HG02610 (cell line): ENCODE measurements around the gene NBPF6.
"Not testable (repeated sequence)": the region's sequence is repeated elsewhere in the genome, so short reads cannot be mapped to it uniquely, and the experiment has no call there.

Experiments used
- ATAC-seq: cut with Tn5 transposase; IDR thresholded peaks from one replicate; pipeline ENCODE4 v1.9.1; 2021; ENCODE audit warnings: mild to moderate bottlenecking, moderate library complexity; ENCODE audit not compliant: unreplicated experiment

Gene NBPF6, protein sequence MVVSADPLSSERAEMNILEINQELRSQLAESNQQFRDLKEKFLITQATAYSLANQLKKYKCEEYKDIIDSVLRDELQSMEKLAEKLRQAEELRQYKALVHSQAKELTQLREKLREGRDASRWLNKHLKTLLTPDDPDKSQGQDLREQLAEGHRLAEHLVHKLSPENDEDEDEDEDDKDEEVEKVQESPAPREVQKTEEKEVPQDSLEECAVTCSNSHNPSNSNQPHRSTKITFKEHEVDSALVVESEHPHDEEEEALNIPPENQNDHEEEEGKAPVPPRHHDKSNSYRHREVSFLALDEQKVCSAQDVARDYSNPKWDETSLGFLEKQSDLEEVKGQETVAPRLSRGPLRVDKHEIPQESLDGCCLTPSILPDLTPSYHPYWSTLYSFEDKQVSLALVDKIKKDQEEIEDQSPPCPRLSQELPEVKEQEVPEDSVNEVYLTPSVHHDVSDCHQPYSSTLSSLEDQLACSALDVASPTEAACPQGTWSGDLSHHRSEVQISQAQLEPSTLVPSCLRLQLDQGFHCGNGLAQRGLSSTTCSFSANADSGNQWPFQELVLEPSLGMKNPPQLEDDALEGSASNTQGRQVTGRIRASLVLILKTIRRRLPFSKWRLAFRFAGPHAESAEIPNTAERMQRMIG

GRCh38 chr1:108450043-108450442, at the start of gene NBPF6:
Gene NBPF6 (plus strand): TSS chr1:108450343. CDS start chr1:108450602, 259 bp downstream.
- not testable (repeated sequence) for ATAC-seq

GRCh38 chr1:108411098-108411833, 38.9 kb upstream of the NBPF6 start:
- not testable (repeated sequence) for ATAC-seq

GRCh38 chr1:108420129-108420528, 30.0 kb upstream of the NBPF6 start:
- ATAC-seq = not testable (repeated sequence)

DNA sequence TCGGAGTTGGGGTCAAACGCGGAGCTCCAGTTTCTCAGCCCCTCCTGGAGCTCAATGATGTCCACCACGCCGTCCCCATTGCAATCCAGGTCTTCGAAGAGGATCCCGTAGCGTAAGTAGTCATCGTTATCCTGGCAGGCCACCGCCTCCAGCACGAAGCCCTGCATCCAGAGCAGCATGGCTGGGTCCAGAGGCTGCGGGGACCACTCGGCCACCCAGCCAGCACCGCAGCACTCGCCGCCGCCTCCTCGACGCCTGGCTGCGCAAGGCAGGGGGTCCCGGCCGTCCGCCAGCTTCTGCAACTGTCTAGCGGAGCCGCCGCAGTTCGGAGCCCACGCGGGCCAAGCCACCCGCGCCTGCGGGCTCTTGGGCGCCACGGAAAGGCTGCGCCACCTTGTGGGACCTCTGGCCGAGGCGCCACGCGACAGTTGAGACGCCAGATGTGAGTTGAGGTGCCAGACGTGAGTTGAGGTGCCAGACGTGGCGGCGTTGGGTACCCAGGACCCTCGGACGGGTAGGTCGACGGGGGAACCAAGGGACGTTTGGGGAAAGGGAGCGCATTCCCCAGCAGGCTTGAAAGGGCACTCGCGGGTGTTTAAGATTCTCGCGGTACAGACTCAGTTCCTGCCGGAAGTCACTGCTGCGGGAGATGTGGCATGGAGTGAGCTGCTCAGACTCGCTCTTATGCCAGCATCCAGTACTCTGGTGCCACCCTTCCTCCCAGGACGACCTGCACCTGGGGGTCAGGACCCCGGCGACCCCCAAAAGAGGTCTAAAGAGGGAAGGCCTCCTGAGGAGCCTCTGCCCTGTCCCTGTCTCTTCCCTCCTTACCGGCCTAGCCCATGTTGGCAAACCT, 28.9 kb upstream of the NBPF6 start:
- ATAC-seq = peak; percentile 64

DNA sequence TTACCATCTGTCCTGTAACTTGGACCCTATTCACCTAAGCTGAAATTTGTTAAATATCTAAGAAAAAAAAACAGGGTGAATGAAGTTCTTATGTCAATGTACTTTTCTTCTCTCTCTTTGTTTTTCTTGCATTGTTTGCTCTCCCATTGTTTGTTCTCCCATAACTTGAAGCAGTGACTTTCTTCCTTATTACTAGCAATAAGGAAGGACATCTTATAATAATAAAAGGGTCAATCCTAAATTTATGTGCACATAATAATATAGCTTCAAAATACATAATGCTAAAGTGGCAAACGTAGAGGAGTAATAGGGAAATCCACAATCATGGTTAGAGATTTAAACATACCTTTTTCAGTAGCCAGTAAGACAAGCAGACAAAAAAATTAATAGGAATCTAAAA, 23.3 kb upstream of the NBPF6 start:
- not testable (repeated sequence) for ATAC-seq

DNA sequence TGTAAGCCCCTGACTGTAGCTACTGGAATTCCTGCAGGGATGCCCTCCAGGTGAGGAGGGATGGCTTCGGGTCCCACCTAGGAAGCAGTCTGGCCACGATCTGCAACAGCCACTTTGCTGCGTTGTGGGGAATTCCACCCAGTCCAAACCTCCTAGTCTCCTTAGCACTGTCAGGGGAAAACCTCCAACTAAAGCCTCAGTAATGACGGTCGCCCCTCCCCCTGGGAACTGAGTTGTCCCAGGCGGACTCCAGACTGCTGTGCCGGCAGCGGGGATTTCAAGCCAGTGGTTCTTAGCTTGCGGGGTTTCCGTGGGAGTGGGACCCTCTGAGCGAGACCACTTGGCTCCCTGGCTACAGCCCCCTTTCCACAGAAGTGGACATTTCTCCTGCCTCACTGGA, 18.1 kb upstream of the NBPF6 start:
- not testable (repeated sequence) for ATAC-seq

DNA sequence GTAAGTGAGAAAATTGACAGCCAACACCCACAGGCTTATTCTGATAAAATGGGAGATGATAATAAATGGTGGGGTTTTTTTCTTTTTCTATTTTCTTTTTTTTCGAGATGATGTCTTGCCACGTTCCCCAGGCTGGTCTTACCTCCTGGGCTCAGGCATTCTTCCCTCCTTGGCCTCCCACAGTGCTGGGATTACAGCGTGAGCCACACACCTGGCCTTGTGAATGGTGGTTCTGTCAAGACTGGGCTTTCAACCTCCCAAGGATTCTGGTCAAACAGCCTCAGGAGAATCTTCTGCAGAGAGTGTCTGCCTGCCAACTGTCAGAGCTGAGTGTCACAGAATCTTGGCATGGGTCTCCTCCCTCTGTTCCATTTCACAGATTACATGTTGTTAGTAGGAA, 16.7 kb upstream of the NBPF6 start:
- not testable (repeated sequence) for ATAC-seq

DNA sequence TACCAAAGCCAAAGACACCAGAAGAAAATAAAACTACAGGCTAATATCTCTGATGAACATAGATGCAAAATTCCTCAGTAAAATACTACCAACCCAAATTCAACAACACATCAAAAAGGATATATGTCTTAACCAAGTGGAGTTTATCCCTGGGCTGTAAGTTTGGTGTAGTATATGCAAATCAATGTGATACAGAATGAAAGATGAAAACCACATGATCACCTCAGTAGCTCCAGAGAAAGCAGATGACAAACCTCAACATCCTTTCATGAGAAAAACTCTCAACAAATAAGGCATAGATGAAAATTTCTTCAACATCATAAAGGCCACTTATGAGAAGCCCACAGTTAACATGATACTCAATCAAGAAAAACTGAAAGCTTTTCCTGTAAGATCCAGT, 11.6 kb upstream of the NBPF6 start:
- ATAC-seq = peak; percentile 95

GRCh38 chr1:108454521-108454920, 4.4 kb downstream of the NBPF6 start:
- not testable (repeated sequence) for ATAC-seq

- ATAC-seq = not testable (repeated sequence)
These were observed 8.5 kb downstream of the NBPF6 start for GRCh38 chr1:108458661-108459060.

GRCh38 chr1:108461758-108462157, 11.6 kb downstream of the NBPF6 start:
- ATAC-seq = not testable (repeated sequence)

- ATAC-seq = not testable (repeated sequence)
These were observed 13.8 kb downstream of the NBPF6 start for GRCh38 chr1:108463962-108464361.

GRCh38 chr1:108466166-108466565, 16.0 kb downstream of the NBPF6 start:
- ATAC-seq = not testable (repeated sequence)

GRCh38 chr1:108467155-108467554, 17.0 kb downstream of the NBPF6 start:
- not testable (repeated sequence) for ATAC-seq

GRCh38 chr1:108470750-108471149, 20.6 kb downstream of the NBPF6 start:
- not testable (repeated sequence) for ATAC-seq

DNA sequence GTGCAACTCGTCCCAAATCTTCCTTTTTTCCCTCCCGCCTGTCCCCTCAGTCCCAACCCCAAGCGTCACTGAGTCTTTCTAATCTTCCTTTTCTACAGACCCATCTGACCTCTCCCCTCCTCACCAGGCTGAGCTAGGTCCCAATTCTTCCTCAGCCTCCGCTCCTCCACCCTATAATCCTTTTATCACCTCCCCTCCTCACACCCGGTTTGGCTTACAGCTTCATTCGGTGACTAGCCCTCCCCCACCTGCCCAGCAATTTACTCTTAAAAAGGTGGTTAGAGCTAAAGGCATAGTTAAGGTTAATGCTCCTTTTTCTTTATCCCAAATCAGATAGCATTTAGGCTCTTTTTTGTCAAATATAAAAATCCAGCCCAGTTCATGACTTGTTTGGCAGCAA, 24.4 kb downstream of the NBPF6 start:
- ATAC-seq = not testable (repeated sequence)

- ATAC-seq = no peak
These were observed 28.4 kb downstream of the NBPF6 start for GRCh38 chr1:108478429-108479015.

- no peak for ATAC-seq
These were observed 32.6 kb downstream of the NBPF6 start for GRCh38 chr1:108482708-108483107.

DNA sequence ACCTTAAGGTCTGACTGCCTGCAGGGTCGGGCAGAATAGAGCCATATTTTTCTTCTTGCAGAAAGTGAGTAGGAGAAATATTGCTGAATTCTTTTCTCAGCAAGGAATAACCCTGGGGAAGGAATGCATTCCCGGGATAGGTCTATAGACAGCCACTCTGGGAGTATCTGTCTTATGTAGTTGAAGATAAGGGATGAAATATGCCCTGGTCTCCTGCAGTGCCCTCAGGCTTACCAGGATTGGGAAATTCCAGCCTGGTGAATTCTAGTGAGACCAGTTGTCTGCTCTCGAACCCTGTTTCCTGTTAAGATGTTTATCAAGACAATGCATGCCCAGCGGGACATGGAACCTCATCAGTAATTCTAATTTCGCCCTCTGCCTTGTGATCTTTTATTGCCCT, 35.8 kb downstream of the NBPF6 start:
- ATAC-seq = not testable (repeated sequence)

GRCh38 chr1:108486707-108487106, 36.6 kb downstream of the NBPF6 start:
- not testable (repeated sequence) for ATAC-seq
